ENCODE data around the gene ZMIZ2.

DNA sequence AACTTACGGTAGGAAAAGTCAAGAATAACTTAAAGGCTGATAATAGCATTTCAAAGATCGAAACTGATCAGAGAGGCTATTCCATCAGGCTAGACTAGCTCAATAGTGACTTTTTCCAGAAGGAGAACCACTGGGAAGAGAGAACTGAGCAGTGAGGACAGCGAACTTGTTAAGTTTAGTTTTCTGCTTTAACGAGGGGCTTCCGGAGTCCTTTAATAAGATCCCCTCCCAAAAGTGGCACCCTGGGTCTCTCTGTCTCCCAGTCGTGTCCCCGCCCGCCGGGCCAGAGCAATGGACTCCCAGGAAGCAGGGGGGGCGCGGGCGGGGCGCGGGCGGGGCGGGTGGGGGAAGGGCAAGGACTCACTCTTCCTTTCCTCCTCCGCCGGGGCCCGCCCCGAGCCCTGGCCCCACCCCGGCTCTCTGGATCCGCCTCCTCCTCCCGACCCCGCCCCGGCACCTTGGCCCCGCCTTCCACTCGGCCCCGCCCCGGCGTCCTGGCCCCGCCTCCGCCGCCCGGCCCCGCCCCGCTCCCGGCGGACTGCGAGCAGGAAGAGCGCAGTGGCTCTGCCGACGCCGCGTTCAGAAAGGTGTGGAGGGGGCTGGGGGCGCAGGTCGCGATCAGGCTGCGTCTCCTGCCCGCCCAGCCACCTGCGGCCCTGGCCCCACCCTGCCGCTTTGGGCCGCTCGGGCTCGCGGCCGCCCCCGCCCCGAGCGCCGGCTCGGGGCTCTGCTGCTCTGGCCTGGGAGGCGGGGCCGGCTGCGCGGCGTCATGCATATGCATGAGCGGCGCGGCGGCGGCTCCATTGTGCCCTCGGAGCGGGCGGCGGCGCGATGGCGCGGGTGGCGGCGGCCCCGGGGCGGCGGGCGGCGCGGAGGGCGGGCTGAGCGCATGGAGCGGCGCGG is at the start of gene ZMIZ2:
- TF ChIP-seq, protein P1, sequence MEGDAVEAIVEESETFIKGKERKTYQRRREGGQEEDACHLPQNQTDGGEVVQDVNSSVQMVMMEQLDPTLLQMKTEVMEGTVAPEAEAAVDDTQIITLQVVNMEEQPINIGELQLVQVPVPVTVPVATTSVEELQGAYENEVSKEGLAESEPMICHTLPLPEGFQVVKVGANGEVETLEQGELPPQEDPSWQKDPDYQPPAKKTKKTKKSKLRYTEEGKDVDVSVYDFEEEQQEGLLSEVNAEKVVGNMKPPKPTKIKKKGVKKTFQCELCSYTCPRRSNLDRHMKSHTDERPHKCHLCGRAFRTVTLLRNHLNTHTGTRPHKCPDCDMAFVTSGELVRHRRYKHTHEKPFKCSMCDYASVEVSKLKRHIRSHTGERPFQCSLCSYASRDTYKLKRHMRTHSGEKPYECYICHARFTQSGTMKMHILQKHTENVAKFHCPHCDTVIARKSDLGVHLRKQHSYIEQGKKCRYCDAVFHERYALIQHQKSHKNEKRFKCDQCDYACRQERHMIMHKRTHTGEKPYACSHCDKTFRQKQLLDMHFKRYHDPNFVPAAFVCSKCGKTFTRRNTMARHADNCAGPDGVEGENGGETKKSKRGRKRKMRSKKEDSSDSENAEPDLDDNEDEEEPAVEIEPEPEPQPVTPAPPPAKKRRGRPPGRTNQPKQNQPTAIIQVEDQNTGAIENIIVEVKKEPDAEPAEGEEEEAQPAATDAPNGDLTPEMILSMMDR (conservative IDR thresholded peaks at IDR 0.05 in 1 of 2, IDR thresholded peaks at IDR 0.05 in 1 of 2; ENCODE audit: low read depth in 1 of 2, low read length in 2 of 2) = no peak
- no peak for TF ChIP-seq EZH2 (IDR thresholded peaks at IDR 0.05; ENCODE audit: low read length, missing control alignments)
